ENCODE data around the gene IFT172.
A peak's percentile ranks its signal among the peaks of the same experiment; 100 is the strongest.

Gene IFT172

GRCh38 chr2:27509326-27509725, 19.8 kb upstream of the IFT172 start:
- no peak for TF ChIP-seq CTCF (IDR thresholded peaks at IDR 0.05)
- H2AFZ ChIP-seq: peak overlapping the region; percentile 66
- H3K9ac ChIP-seq: no peak overlapping the region
- H3K4me1 ChIP-seq: peaks cover 9% of the 10 kb centered on the region
- no peaks in the 10 kb centered on the region for H3K36me3 ChIP-seq (ENCODE audit: control insufficient read depth, insufficient read depth, low read length)
- H3K4me3 ChIP-seq (ENCODE audit: low read depth, low read length): peak overlapping the region; percentile 31
- H3K27me3 ChIP-seq (ENCODE audit: control insufficient read depth, insufficient read depth, low read length): no peaks in the 10 kb centered on the region
- peak overlapping the region; percentile 66 for H3K4me2 ChIP-seq (ENCODE audit: low read length)
- no peaks in the 10 kb centered on the region for H3K9me3 ChIP-seq (ENCODE audit: control insufficient read depth, low read length)
- peak overlapping the region; percentile 66 for H3K27ac ChIP-seq
- H3K79me2 ChIP-seq: no peaks in the 10 kb centered on the region

- H3K4me2 ChIP-seq (ENCODE audit: low read length): no peak overlapping the region
- no peaks in the 10 kb centered on the region for H3K9me3 ChIP-seq (ENCODE audit: control insufficient read depth, low read length)
- no peak overlapping the region for H3K9ac ChIP-seq
- H3K4me1 ChIP-seq: peaks cover 9% of the 10 kb centered on the region
- no peaks in the 10 kb centered on the region for H3K36me3 ChIP-seq (ENCODE audit: control insufficient read depth, insufficient read depth, low read length)
- H2AFZ ChIP-seq: no peak overlapping the region
- H3K4me3 ChIP-seq (ENCODE audit: low read depth, low read length): no peak overlapping the region
- H3K27ac ChIP-seq: no peak overlapping the region
- no peak for TF ChIP-seq CTCF (IDR thresholded peaks at IDR 0.05)
- no peaks in the 10 kb centered on the region for H3K27me3 ChIP-seq (ENCODE audit: control insufficient read depth, insufficient read depth, low read length)
- no peaks in the 10 kb centered on the region for H3K79me2 ChIP-seq
Observed at GRCh38 chr2:27507293-27507692, 17.8 kb upstream of the IFT172 start.

GRCh38 chr2:27506587-27506986, 17.0 kb upstream of the IFT172 start:
- no peak overlapping the region for H3K4me2 ChIP-seq (ENCODE audit: low read length)
- H3K9ac ChIP-seq: no peak overlapping the region
- H3K79me2 ChIP-seq: no peaks in the 10 kb centered on the region
- H2AFZ ChIP-seq: no peak overlapping the region
- TF ChIP-seq CTCF (IDR thresholded peaks at IDR 0.05): no peak
- H3K4me3 ChIP-seq (ENCODE audit: low read depth, low read length): no peak overlapping the region
- peaks cover 9% of the 10 kb centered on the region for H3K4me1 ChIP-seq
- no peak overlapping the region for H3K27ac ChIP-seq
- H3K27me3 ChIP-seq (ENCODE audit: control insufficient read depth, insufficient read depth, low read length): no peaks in the 10 kb centered on the region
- no peaks in the 10 kb centered on the region for H3K36me3 ChIP-seq (ENCODE audit: control insufficient read depth, insufficient read depth, low read length)
- no peaks in the 10 kb centered on the region for H3K9me3 ChIP-seq (ENCODE audit: control insufficient read depth, low read length)

- Histone ChIP-seq H3K4me3 (ENCODE audit: low read depth, low read length) (no peak overlapping the region), H3K27ac (no peak overlapping the region), H3K27me3 (ENCODE audit: control insufficient read depth, insufficient read depth, low read length) (no peaks in the 10 kb centered on the region), H3K4me1 (no peaks in the 10 kb centered on the region), H3K79me2 (no peaks in the 10 kb centered on the region), H3K36me3 (ENCODE audit: control insufficient read depth, insufficient read depth, low read length) (no peaks in the 10 kb centered on the region), H3K9ac (no peak overlapping the region), H3K4me2 (ENCODE audit: low read length) (no peak overlapping the region), H2AFZ (no peak overlapping the region), H3K9me3 (ENCODE audit: control insufficient read depth, low read length) (no peaks in the 10 kb centered on the region)
- TF ChIP-seq CTCF (IDR thresholded peaks at IDR 0.05): no peak
Observed at GRCh38 chr2:27502142-27502541, 12.6 kb upstream of the IFT172 start.

- H3K27me3 ChIP-seq (ENCODE audit: control insufficient read depth, insufficient read depth, low read length): no peaks in the 10 kb centered on the region
- H3K27ac ChIP-seq: no peak overlapping the region
- no peaks in the 10 kb centered on the region for H3K79me2 ChIP-seq
- no peak for TF ChIP-seq CTCF (IDR thresholded peaks at IDR 0.05)
- H3K4me2 ChIP-seq (ENCODE audit: low read length): no peak overlapping the region
- H3K36me3 ChIP-seq (ENCODE audit: control insufficient read depth, insufficient read depth, low read length): no peaks in the 10 kb centered on the region
- no peak overlapping the region for H2AFZ ChIP-seq
- H3K4me1 ChIP-seq: no peaks in the 10 kb centered on the region
- H3K4me3 ChIP-seq (ENCODE audit: low read depth, low read length): no peak overlapping the region
- H3K9ac ChIP-seq: no peak overlapping the region
- no peaks in the 10 kb centered on the region for H3K9me3 ChIP-seq (ENCODE audit: control insufficient read depth, low read length)
Observed at GRCh38 chr2:27501042-27501441, 11.5 kb upstream of the IFT172 start.

Data from parathyroid adenoma (tissue), 2 donors.